Adrenal gland (tissue), 5 donors: ENCODE data around the gene CACNA1B.

Source experiments
- POLR2A ChIP-seq, 2 donors: fragments of 450-650 bp; IDR thresholded peaks; one replicate each; pipeline ENCODE4 v1.6.1; 2017; ENCODE audit warnings: antibody characterized with exemption in 2 of 2, mild to moderate bottlenecking in 2 of 2, moderate library complexity in 1 of 2
- TF ChIP-seq, protein P1 (sequence below), 6 experiments: fragments of 450-650 bp in 4 of 6; fragments of 200-600 bp in 2 of 6; sonication (generic) in 1 of 6; IDR thresholded peaks; 1 replicate in 5 of 6; 2 replicates in 1 of 6; pipeline versions ENCODE4 v1.5.1 to v1.8.0; 2016 to 2021; ENCODE audit warnings: antibody characterized with exemption in 6 of 6, mild to moderate bottlenecking in 2 of 6, moderate library complexity in 1 of 6
- donor health status: DM: no; HTN: no; CAD: no.

- TF ChIP-seq, protein P1, sequence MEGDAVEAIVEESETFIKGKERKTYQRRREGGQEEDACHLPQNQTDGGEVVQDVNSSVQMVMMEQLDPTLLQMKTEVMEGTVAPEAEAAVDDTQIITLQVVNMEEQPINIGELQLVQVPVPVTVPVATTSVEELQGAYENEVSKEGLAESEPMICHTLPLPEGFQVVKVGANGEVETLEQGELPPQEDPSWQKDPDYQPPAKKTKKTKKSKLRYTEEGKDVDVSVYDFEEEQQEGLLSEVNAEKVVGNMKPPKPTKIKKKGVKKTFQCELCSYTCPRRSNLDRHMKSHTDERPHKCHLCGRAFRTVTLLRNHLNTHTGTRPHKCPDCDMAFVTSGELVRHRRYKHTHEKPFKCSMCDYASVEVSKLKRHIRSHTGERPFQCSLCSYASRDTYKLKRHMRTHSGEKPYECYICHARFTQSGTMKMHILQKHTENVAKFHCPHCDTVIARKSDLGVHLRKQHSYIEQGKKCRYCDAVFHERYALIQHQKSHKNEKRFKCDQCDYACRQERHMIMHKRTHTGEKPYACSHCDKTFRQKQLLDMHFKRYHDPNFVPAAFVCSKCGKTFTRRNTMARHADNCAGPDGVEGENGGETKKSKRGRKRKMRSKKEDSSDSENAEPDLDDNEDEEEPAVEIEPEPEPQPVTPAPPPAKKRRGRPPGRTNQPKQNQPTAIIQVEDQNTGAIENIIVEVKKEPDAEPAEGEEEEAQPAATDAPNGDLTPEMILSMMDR (IDR thresholded peaks at IDR 0.05): no peak
- no peak for TF ChIP-seq POLR2A (IDR thresholded peaks at IDR 0.05)
Measured at GRCh38 chr9:137917116-137917515, 39.5 kb downstream of the CACNA1B start.
